AG08396 (cell line): ENCODE measurements around the gene CLEC7A.

Source experiments
- DNase-seq: peaks from one replicate; pipeline ENCODE4 v3.0.0; 2012; ENCODE audit warnings: low spot score, mixed read lengths

CLEC7A gene

DNA sequence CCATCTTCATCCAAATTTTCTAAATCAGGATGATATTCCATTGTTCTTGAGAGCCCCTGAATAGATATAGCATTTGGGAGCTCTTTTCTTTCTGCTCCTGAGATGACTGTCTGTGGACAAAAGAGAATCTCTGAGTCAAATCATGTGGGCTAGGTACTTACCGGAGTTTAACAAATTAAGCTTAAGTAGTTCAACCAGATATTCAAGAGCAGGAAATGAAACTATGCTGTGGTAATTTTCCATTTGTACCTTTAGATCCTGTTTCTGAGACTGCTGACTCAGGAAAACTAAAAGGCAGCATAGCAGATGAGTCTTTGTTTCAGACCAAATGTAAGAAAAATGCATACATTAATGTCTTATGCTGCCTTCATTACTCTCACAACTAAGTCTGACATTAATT, at the start of gene CLEC7A:
Gene CLEC7A (minus strand): TSS at position 158 of the 400 bp plus-strand sequence. CDS start 117 bp downstream, at position 41.
- DNase-seq, result no peak

DNA sequence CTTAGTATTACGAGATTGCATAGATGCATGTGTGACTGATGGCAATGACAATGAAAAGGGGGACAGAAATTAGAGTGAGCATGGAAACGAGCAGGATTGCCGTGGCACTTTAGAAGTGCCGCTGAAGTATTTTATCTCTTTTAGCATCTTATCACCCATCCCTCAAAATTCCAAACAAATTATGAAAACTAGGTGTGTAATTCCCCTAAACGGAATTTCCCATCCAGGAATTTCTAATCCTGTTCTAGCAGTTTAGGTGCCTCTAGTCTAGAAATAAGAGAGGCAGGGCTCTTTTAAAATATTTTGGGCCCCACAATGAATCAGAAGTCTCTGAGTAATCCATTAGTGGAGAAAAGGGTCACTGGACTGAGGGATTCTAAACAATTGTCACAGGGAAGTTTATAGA, 49.8 kb upstream of the CLEC7A start:
- no peak for DNase-seq

DNA sequence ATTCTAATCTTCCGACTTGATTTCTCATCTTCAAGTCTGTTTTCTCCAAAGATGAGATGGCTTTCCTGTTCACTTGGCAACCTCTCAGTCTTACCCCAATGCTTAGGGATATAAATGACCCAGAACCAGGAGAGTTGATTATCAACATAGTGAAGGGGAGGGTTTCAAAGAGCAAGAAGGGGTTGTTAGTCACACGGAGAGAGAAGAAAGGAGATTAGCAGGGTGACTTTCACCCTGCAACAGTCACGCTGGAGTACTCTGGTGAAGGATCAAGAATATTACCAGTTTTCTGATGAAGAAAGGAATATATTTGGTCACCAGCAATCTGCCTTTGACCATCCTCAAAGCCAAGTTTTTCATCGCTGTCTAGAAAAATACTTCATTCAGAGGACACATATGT, 48.8 kb upstream of the CLEC7A start, which contains the start of gene TMEM52B:
Gene TMEM52B (plus strand): TSS at position 212 of the 400 bp plus-strand sequence. CDS start 543 bp downstream, outside the sequence.
- DNase-seq, result no peak

DNA sequence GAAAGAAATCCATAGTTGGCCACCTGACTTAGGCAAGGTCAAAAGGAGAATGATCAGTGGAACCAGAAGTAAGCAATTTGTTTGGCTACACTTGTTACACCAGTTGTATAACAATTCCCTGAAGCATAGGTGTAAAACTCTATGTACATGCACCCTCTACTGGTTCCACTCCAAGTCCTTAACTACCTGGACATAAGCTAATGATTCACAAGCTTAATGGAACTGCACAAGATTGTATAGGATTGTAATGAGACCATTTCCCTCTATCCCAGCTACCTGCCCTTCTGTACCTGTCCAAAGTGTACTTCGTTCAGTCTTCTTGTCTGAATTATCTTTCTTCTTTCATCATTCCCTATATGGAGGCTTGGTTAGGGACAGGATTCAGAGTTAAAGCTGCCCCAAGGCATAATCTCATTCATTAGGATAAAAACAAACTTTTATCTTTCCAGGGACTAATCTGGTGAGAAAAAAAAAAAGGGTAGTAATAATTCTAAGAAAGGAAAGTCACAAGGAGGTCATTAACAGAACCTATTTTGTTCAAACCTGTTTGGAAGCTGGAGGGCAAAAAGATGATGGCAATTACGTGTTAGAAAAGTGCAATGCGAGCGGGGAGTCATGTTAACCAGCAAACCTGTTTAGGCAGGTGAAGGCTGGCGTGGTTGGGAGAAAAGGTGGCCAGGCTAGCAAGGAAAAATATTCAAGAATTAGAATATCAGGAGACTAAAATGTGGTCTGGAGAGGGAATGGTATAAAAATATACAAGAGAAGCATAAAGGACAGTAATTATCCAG, 46.0 kb upstream of the CLEC7A start:
- no peak for DNase-seq

DNA sequence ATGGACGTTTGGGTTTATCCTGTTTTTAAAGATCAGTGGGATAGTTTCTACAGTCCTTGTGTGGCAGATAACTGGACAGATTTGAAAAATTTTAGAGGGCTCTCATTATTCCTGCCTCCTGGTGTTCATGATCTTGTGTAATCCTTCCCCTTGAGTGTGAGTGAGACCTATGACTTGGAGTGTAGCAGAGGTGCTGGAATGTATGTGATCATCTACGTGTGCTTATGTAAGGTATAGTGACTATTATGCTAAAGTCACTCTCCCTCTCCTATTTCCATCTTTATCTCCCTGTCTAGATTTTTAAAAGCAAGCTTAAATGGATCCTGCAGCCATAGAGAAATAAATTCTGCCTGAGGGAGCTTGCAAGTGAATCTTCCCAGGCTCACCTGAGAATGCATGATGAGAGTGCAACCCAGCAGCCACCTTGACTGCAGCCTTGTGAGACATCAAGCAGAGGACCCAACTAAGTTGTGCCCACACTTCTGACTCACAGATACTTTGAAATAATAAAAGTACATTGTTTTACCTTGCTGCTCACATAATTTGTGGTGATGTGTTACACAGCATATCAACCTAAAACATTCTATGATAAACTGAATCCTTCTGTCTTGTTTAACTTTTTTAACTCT, 45.1 kb upstream of the CLEC7A start:
- DNase-seq, result no peak

DNA sequence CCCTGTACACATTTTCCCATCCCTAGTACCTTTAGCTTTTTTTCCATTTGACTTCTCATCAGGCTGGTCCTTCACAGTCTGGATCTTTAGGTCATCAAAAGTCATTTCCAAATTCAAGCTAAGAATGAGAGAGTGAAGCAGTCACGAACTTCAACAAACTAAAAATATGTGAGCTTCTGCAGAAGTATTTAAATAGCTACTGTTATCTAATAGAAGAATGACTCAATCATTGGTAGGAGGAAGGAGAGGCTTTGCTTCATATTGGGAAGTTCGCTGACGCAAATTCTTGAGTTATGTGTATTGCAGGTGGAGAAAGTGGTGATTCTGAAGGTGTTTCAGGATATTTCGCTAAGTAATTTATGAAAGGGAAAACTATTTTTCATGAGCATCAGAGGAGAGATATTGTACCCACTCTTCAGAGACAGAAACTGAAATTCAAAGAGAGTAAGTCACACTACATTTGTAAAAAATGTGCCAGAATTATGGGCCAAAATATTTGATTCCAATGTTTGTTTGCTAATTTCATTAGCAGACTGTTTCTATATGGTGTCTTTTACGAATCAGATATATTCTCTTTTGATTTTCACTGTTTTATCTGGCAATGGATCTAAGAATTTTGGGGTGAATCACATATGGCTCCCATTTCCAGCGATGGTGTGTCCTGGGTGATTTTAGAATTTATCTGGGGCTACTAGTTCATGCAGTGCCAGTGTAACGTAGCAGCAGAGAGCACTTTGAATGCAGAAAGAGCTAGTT, 42.2 kb upstream of the CLEC7A start, which contains the start of gene OLR1:
Gene OLR1 (minus strand): TSS at position 160 of the 756 bp plus-strand sequence. CDS start 55 bp downstream, at position 105.
- DNase-seq, result no peak

DNA sequence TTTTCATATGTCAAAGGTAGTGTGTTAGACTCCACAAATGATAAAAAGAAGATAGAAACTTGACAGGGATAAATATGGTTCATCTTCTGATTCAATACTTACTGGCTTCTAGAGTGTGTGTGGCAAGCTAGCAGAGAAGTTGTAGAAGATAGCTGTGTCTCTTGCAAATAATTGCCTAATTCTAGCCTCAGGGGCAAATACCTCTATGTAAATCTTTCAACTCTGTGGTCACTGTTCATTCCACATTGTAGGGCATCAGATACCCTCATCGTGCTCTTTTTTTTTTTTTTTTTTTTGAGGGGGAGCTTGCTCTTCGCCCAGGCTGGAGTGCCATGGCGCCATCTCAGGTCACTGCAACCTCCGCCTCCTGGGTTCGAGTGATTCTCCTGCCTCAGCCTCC, 40.2 kb upstream of the CLEC7A start:
- DNase-seq, result no peak

DNA sequence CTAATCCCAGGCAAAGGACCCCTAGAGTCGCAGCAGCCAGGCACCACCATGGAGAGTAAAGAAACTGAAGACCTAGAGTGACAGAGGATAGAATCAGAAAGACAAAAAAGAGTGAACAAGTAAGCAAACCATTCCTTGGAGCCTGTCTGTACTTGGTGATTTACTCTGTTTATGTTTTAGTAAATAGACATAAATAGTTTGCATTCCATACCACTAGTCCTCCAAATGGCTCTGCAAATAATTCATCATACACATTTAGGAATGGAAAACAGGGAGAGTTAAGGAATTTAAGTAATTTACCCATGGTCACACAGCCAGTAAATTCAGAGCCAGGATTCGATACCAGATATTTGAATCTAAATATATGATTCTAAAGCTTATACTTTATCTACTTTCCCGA, 39.1 kb upstream of the CLEC7A start:
- no peak for DNase-seq

DNA sequence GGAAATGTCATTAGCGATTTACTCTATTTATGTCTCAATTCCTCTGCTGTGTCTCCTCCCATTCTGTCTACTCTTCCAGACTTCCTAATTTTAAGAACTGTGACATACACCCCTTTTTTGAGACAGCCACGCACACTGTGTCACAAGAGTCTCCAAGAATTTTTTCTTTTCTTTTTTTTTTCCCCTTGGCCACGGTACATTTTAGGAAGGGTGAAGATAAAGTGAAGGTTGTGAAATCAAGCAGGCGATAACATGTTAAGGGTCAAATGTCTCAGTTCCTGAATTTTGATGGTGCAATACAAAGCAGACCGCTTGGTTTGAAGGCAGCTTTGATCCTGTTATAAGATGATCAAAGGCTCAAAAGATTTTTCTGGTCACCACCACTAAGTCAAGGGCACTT, 37.6 kb upstream of the CLEC7A start:
- DNase-seq, result no peak

DNA sequence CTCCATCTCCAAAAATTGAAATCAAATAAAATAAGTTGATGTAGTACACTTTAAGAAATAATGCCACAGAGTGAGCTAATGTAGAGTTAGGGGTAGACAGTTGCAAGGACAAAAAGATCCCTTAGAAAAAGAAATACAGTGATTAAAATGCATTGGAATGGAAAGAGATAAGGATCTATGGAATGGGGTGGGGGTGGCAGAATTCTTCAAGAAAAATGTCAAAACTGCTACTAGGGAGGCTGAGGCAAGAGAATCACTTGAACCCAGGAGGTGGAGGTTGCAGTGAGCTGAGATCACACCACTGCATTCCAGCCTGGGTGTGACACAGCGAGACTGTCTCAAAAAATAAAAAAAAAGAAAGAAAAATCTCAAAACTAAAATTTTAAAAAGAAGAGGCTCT, 35.4 kb upstream of the CLEC7A start:
- no peak for DNase-seq

DNA sequence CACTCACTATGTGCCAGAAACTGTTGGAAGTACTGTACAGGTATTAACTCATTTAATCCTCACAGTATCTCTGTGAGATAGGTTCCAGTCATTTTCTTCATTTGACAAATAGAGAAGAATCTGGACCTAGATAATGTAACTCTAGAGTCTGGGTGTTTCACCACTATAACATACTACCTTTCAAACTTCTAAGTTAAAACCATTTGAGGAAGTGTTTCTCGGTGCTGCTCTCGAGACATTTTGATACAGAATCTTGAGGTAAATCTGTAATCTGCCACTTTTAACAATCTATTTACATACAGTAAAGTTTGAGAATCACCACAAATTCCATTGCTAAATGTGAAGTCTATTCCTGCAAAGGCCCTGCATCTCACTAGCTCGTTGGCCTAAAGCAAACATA, 33.1 kb upstream of the CLEC7A start:
- DNase-seq, result no peak

DNA sequence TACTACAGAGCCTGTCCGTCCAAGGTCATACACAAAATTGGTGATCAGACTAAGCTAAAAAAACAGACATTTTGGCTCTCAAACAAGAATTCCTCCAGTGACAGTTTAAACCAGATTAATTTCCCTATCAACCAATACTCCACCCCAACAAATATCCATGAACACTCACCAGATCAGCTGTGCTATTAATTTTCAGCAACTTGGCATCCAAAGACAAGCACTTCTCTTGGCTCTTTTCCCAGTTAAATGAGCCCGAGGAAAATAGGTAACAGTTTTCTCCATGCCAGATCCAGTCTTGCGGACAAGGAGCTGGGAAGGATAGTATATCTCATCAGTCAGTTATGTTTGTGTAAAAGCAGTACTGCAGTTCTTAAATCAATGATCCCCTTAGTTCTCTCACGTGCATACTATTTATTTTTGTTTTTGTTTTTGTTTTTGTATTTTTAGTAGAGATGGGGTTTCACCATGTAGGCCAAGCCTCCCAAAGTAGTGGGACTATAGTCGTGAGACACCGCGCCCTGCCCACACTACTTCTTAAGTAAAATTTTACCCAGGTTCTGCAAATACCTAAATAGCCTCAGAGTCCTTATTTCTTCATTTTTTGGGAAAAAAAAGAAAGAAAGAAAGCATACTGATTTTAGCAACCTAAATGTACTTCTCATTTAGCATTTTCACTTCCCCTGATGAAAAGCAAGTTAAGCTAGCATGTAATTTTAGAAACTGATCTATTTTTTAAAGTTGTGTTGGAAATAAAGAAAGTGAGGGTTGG, 30.8 kb upstream of the CLEC7A start:
- DNase-seq, result no peak

DNA sequence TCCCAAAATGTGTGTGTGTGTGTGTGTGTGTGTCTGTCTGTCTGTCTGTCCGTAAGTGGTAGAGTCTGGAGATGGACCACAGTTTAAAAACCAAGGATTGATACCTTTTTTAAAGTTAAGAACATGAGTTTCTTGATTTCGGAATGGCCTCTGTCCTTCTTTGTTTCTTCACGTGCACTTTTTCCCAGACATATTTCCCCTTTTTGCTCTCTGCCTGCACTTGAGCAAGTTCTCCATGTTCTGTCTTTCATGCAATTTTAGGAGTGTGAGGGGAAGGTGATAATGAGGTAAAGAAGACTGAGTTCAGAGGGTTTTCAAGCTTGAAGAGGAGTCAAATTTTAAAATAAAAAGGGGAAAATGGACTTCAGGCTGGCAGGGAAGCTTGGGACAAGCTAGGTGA, 29.3 kb upstream of the CLEC7A start:
- DNase-seq, result no peak

DNA sequence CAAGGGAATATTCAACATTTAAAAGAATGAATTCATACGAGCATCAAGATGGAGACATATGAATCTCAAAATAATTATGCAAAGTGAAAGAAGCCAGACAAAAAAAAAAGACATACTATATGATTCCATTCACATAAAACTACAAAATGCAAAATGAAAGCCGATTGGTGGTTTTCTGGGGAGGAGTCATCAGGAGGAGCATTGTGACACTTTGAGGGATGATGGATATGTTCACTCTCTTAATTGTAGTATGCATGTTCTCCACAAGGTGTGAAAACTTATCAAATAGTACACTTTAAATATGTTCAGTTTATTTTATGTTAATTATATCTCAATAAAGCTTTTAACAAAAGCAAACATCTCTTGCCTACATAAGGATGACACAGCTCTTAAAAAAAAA, 28.4 kb upstream of the CLEC7A start:
- no peak for DNase-seq

DNA sequence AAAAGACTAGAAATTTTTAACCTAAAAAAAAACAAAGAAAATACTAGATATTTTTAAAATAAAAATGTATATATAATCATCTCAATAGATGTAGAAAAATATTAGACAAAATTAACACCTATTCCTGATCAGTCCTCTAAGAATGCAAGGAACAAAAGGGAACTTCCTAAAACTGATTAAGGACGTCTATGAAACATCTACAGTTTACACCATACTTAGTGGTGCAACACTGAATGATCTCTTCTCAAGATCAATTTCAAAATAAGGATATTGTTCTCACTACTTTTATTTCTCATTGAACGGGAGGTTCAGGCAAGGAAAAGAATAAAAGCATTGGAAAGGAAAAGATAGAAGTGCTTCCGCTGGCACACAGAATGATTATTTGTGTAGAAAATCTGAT, 26.0 kb upstream of the CLEC7A start:
- DNase-seq, result no peak

DNA sequence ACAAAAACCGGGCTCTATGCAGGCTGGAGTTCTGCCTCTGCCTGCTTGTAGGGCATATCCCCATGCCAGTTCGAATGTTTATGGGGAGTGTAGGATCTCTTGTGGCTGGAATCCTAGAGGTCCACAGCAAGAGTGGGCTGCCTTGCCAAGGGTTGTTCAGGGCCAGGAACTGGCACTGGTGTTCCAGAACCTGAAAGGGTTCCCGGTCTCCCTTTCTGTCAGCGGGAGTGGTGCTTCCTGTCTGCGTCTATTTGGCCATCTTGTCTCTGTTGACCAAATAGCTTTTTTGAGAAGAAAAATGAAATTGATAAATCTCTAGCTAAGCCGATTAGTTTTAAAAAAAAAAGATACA, 24.1 kb upstream of the CLEC7A start:
- no peak for DNase-seq

DNA sequence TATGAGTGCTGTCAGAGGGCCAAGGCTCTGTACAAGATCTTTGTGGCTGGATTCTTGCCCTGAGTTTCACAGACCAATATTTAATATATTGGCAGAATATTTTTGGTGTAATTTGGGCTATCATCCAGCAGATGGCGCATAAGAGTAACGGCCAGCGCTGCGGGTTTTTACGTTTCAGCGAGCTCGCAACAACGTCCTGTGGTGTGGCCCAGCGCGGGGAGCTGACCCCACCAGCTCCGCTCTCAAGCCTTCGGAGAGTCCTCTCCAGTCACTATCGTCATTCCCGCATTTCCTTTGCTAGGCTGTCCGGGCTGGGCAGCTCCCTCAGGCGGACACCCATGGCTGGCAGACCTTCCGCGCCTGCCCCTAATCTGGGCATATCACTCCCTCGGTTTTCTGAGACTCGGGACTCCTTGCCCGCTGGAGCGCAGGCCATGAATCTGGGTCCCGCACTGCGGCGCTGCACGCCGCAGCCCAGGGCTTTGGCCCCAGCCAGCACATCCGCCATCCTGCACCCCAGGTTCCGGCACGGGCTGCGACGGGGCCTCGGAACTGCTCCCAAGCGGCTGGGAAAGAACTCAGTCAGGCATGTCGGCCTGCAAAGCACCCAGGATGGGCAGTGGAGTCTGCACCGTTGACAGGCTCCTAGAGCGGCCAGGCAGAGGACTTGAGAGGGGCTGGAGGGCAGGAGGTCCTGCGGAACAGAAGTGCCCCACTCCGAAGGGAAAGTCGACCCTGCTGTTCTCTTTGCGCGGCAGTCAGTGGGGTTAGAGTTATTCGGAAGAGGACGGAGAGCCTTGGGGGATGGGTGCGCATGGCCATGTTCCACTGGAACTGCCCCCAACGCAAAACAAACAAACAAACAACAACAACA, 23.5 kb upstream of the CLEC7A start:
- DNase-seq, result peak; percentile 78

DNA sequence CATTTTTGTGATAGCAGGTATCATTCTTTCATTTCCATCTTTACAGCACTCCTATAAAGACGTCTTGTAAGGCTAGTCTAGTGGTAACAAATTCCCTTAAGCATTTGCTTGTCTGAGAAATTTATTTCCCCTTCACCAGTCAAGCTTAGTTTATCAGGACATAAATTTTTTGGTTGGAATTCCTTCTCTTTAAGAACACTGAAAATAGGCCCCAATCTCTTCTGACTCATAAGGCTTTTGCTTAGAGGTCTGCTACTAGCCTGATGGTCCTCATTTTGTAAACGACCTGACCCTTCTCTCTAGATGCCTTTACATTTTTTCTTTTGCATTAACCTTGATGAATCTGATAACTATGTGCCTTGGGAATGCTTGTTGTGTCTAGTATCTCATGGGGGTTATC, 21.6 kb upstream of the CLEC7A start:
- DNase-seq, result no peak

DNA sequence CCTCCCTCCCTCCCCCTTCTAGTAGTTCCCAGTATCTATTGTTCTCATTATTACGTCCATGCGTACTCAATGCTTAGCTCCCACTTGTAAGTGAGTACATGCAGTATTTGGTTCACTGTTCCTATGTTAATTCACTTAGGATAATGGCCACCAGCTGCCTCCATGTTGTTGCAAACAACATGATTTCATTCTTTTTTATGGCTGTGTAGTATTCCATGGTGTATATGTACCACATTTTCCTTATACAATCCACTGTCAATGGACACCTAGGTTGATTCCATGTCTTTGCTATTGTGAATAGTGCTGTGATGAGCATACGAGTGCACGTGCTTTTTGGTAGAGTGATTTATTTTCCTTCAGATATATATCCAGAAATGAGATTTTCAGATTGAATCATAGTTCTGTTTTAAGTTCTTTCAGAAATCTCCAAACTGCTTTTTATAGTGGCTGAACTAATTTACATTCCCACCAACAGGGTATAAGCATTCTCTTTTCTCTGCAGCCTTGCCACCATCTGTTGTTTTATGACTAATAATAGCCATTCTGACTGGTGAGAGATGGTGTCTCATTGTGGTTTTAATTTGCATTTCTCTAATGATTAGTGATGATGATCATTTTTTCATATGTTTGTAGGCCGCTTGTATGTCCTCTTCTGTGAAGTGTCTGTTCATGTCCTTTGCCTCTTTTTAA, 17.9 kb upstream of the CLEC7A start:
- no peak for DNase-seq

DNA sequence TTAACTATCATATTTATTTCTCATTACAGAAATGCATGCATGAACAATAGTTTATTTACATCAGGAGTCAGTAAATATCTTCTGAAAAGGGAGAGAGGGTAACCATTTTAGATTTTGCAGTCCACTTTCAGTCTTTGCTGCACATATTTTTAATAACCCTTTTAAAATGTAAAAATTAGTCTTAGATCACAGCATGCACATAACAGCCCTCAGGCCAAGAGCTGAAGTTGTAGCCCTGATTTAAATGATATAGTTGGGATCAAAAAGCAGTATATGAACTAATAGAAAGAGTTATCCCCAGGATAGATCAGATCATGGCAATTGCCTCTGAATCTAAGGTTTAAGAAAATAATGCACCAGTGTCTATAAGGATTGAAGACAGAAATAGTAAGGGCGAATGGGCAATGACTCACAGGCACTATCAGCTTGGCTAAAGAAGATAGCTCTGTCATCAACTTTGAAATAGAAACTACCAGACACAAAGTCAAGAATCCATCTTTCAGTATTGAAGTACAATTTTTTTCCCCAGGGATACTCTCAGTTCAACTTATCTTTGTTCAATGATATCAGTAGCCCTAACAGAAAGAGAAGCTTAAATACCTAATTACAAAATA, 13.1 kb upstream of the CLEC7A start:
- DNase-seq, result no peak
